Esophagus squamous epithelium (tissue), 4 donors: Measurements from ENCODE around the gene VWA8.

Source experiments
- POLR2A ChIP-seq, 4 donors: fragments of 450-650 bp; IDR thresholded peaks; one replicate each; pipeline ENCODE4 v1.6.1; 2017; ENCODE audit warnings: antibody characterized with exemption in 4 of 4, mild to moderate bottlenecking in 4 of 4, moderate library complexity in 3 of 4
- TF ChIP-seq, protein P1 (sequence below), 6 experiments: fragments of 450-650 bp in 4 of 6; fragments of 200-600 bp in 2 of 6; sonication (generic) in 2 of 6; IDR thresholded peaks; one replicate each; pipeline ENCODE4 v1.5.1; 2016 to 2019; ENCODE audit warnings: antibody characterized with exemption in 6 of 6, mild to moderate bottlenecking in 4 of 6, moderate library complexity in 4 of 6

DNA sequence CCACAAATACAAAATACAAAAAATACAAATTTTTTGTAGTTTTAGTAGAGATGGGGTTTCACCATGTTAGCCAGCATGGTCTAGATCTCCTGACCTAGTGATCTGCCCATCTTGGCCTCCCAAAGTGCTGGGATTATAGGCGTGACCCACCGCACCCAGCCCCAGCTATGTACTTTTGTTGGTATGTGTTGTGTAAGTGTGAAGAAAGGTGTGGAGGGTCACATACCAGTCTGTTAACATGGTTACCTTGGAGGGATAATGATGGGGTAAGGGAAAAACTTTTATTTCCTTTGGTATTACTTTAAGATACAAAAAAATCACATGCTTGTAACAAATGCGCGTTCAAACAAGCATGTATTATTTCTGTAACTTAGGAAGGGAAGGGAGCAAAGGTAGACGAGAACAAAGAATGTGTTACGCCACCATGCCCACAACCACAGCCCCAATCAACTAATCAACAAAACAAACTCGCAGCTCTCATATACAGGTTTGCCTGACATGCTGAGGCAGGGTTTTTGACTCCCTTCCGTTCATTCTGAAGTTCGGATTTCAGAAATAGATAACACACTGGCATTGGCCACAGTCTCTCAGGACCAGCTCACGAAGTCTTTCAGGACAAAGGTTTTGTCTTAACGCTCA, 13.5 kb upstream of the VWA8 start:
- TF ChIP-seq, protein P1, sequence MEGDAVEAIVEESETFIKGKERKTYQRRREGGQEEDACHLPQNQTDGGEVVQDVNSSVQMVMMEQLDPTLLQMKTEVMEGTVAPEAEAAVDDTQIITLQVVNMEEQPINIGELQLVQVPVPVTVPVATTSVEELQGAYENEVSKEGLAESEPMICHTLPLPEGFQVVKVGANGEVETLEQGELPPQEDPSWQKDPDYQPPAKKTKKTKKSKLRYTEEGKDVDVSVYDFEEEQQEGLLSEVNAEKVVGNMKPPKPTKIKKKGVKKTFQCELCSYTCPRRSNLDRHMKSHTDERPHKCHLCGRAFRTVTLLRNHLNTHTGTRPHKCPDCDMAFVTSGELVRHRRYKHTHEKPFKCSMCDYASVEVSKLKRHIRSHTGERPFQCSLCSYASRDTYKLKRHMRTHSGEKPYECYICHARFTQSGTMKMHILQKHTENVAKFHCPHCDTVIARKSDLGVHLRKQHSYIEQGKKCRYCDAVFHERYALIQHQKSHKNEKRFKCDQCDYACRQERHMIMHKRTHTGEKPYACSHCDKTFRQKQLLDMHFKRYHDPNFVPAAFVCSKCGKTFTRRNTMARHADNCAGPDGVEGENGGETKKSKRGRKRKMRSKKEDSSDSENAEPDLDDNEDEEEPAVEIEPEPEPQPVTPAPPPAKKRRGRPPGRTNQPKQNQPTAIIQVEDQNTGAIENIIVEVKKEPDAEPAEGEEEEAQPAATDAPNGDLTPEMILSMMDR (IDR thresholded peaks at IDR 0.05), result no peak
- no peak for TF ChIP-seq POLR2A (IDR thresholded peaks at IDR 0.05)
